Embryonic facial prominence (tissue), 1 donor: Measurements from ENCODE around the gene BLCAP.
"Not testable (repeated sequence)": the region's sequence is repeated elsewhere in the genome, so short reads cannot be mapped to it uniquely, and the experiment has no call there.

Experiments used
- DNase-seq: peaks from one replicate; pipeline ENCODE4 v3.0.0-alpha.2; 2016; ENCODE audit errors: extremely low spot score

Gene BLCAP

GRCh38 chr20:37484331-37484730 lies 43.3 kb downstream of the BLCAP start:
- DNase-seq = no peak

- DNase-seq = no peak
Observed at GRCh38 chr20:37481610-37482009, 46.1 kb downstream of the BLCAP start.

DNA sequence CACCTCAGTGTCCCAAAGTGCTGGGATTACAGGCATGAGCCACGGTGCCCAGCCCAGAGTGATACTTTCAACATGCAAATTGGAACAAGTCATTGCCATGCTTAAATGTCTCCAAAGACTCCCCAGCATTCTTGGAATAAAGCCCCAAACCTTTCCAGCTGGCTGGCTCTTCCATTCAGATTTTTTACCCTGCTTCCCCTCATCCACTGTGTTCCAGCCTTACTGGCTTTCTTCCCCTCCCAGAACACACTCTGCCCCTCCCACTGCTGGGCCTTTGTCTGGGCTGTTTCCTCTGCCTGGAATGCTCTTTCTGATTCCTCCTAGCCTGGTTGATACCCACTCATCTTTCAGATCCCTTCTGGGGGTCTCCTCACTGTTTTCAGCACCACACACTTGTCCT lies 46.8 kb downstream of the BLCAP start:
- DNase-seq = no peak

GRCh38 chr20:37479925-37480691 lies 47.6 kb downstream of the BLCAP start:
- DNase-seq = no peak

DNA sequence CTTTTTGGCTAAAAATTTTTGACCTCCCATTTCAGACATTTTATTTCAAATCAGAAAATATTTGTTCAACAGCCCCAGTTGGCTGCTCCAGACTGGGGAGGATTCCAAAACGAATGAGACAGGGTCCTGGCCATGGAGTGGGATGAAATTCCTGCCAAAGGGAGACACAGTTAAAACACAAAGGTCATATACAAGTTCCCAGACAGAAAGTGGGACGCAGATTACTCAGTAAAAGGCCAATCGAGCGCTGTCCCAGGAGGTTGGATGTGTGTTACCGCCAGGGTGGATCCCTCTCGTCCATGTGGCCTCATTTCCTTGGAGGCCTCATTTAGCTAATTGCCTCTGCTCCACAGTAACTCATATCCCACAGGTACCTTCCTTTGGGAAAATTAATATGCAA lies 48.4 kb downstream of the BLCAP start:
- DNase-seq = no peak

GRCh38 chr20:37477041-37477440 lies 50.6 kb downstream of the BLCAP start:
- DNase-seq = no peak

GRCh38 chr20:37475252-37475651 lies 52.4 kb downstream of the BLCAP start:
- no peak for DNase-seq

GRCh38 chr20:37474386-37474785 lies 53.3 kb downstream of the BLCAP start:
- no peak for DNase-seq

- DNase-seq = no peak
Observed at GRCh38 chr20:37473249-37474000, 54.3 kb downstream of the BLCAP start.

GRCh38 chr20:37472435-37472834 lies 55.2 kb downstream of the BLCAP start:
- not testable (repeated sequence) for DNase-seq

GRCh38 chr20:37471741-37472235 lies 55.9 kb downstream of the BLCAP start:
- no peak for DNase-seq

- not testable (repeated sequence) for DNase-seq
Observed at GRCh38 chr20:37470190-37470589, 57.5 kb downstream of the BLCAP start.

GRCh38 chr20:37469531-37469930 lies 58.1 kb downstream of the BLCAP start:
- DNase-seq = no peak

- DNase-seq = no peak
Observed at GRCh38 chr20:37468886-37469285, 58.8 kb downstream of the BLCAP start.
